ENCODE results near the gene DNAJC5. TPM values are rescaled to one million over a fixed set of nuclear protein-coding genes. Genes with fewer than 3 reads are reported as not detected.
"Not testable (repeated sequence)": the region's sequence is repeated elsewhere in the genome, so short reads cannot be mapped to it uniquely, and the experiment has no call there.

The DNAJC5 gene
- total RNA-seq, 2 donors from 2014 or later: 58.9 to 63.9 TPM

DNA sequence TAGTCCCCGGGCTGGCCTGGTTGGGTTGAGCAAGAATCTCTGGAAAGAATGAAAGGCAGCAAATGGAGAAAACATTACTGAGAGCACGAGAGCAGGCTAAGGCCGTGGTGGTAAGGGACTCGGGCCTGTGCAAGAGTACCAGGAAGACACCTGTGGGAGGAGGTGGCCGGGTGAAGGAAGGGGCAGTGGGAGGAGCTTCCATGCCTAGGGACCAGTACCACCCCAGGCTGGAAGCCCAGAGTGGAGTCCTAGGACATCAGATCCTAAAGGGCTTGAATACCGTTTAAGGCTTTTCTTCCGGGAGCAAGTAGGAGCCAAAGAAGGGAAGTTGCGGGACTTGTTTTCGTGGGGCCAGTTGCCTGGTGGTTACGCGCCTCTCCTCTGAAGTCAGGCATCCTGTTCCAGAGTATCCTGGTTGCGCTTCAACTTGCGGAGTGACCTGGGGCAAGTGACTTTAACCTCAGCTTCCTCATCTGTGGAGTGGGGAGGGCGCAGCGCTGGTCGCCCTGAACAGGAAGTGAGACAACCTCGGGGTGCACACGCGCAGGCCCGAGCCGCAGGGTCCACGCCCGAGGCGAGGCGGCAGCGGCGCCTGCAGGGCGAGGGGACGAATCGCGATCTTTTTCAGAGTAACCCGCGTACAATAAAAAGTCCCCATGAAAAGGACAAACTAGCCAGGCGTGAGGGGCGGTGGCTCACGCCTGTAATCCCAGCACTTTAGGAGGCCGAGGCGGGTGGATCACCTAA is 31.0 kb upstream of the DNAJC5 start:
- no peaks in the 10 kb centered on the region for H3K27me3 ChIP-seq
- peak overlapping the region; percentile 94 for H3K4me3 ChIP-seq
- DNase-seq: peak; percentile 87
- H3K9me3 ChIP-seq: no peaks in the 10 kb centered on the region
- H3K4me1 ChIP-seq: peaks cover 11% of the 10 kb centered on the region
- TF ChIP-seq, protein P1, sequence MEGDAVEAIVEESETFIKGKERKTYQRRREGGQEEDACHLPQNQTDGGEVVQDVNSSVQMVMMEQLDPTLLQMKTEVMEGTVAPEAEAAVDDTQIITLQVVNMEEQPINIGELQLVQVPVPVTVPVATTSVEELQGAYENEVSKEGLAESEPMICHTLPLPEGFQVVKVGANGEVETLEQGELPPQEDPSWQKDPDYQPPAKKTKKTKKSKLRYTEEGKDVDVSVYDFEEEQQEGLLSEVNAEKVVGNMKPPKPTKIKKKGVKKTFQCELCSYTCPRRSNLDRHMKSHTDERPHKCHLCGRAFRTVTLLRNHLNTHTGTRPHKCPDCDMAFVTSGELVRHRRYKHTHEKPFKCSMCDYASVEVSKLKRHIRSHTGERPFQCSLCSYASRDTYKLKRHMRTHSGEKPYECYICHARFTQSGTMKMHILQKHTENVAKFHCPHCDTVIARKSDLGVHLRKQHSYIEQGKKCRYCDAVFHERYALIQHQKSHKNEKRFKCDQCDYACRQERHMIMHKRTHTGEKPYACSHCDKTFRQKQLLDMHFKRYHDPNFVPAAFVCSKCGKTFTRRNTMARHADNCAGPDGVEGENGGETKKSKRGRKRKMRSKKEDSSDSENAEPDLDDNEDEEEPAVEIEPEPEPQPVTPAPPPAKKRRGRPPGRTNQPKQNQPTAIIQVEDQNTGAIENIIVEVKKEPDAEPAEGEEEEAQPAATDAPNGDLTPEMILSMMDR (IDR thresholded peaks at IDR 0.05): peak; percentile 51
- intact Hi-C loops (cut with DNase I): loop anchor here (5.0 to 10.0 kb wide), 2 partner anchors 77 to 319 kb away; partner anchors contain the start of gene SRMS
- H3K27ac ChIP-seq: peak overlapping the region; percentile 97
- H3K36me3 ChIP-seq: peaks cover 3% of the 10 kb centered on the region
- H3K9ac ChIP-seq (ENCODE audit: low read depth in 2 of 2, low read length in 2 of 2): peak overlapping the region; percentile 68 to 90

DNA sequence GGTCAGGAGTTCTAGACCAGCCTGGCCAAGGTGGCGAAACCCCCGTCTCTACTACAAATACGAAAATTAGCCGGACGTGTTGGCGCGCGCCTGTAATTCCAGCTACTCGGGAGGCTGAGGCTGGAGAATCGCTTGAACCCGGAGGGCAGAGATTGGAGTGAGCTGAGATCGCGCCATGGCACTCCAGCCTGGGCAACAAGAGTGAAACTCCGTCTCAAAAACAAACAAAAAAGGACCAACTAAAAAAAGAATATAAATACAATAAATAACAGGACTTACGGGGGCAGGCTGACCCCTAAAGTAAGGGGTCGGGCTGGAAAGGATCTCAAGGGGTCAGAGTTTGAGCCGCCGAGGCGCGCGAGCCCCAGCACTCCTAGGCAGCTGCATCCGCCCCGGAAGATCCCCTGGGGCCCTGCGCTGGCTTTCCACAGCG is 30.4 kb upstream of the DNAJC5 start:
- no peak for DNase-seq
- H3K36me3 ChIP-seq: peaks cover 9% of the 10 kb centered on the region
- no peaks in the 10 kb centered on the region for H3K9me3 ChIP-seq
- H3K27ac ChIP-seq: peak overlapping the region; percentile 97
- peaks cover 11% of the 10 kb centered on the region for H3K4me1 ChIP-seq
- no peaks in the 10 kb centered on the region for H3K27me3 ChIP-seq
- peak overlapping the region; percentile 68 to 79 for H3K9ac ChIP-seq (ENCODE audit: low read depth in 2 of 2, low read length in 2 of 2)
- H3K4me3 ChIP-seq: peak overlapping the region; percentile 94
- intact Hi-C loops (cut with DNase I): loop anchor here (5.0 to 10.0 kb wide), 2 partner anchors 77 to 320 kb away; partner anchors contain the start of gene SRMS
- TF ChIP-seq, protein P1 (IDR thresholded peaks at IDR 0.05): peak; percentile 5

DNA sequence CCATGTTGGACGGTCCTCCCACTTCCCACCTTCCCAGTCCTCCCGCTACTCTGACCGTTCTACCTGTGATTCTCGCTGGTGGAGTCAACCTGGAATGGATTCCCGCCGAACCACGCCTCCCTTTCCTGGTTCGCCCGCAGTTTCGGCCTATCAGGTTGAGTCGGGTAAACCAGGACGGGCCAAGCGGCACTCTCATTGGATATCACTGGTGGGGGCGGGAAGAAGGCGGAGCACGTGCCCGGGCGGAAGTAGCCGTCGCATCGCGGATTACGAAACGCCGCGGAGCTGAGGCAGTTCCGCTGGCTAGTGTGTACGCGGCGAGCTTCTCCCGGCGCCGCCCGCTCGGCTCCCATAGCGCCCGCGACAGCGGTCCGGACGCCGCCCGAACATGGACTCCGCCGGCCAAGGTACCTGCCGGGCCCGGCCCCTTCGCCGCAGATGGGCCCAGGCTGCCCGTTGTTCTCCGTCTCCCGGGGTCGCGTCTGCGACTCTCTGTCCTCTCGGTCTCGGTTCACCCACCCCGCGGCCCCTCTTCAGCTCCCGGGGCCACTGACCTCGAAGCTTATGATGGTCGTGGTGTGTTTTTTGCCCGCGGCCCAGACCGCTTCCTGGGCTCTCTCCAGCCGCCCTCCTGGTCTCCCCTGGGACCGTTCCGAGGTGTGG is 29.8 kb upstream of the DNAJC5 start, which contains the start of gene TPD52L2:
TPD52L2 (plus strand) TSS at position 293 of the 663 bp plus-strand sequence; CDS start at position 389, 96 bp downstream.
- peaks cover 11% of the 10 kb centered on the region for H3K4me1 ChIP-seq
- intact Hi-C loops (cut with DNase I): loop anchor here (5.0 to 10.0 kb wide), 2 partner anchors 78 to 320 kb away; partner anchors contain the start of gene SRMS
- TF ChIP-seq, protein P1 (IDR thresholded peaks at IDR 0.05): no peak

GRCh38 chr20:63867042-63867441 is 27.9 kb upstream of the DNAJC5 start:
- not testable (repeated sequence) for H3K27me3 ChIP-seq; H3K9me3 ChIP-seq; H3K4me3 ChIP-seq; DNase-seq; H3K27ac ChIP-seq; H3K9ac ChIP-seq (ENCODE audit: low read depth in 2 of 2, low read length in 2 of 2)
- Histone ChIP-seq H3K36me3 (peaks cover 15% of the 10 kb centered on the region), H3K4me1 (peaks cover 11% of the 10 kb centered on the region)
- intact Hi-C loops (cut with DNase I): loop anchor here (10.0 kb wide), 1 partner anchor 322 kb away; the partner anchor contains the start of gene SRMS

More for the DNA sequence above, 29.8 kb upstream of the DNAJC5 start, which contains the start of gene TPD52L2:
- Histone ChIP-seq H3K4me3 (peak within 1 kb of the TSS; percentile 94), H3K9ac (ENCODE audit: low read depth in 2 of 2, low read length in 2 of 2) (peak within 1 kb of the TSS; percentile 91 to 96), H3K27me3 (no peaks in the 10 kb centered on the region), H3K9me3 (no peaks in the 10 kb centered on the region), H3K36me3 (peaks cover 14% of the 10 kb centered on the region), H3K27ac (peak within 1 kb of the TSS; percentile 97)
- DNase-seq: peak; percentile 99

DNA sequence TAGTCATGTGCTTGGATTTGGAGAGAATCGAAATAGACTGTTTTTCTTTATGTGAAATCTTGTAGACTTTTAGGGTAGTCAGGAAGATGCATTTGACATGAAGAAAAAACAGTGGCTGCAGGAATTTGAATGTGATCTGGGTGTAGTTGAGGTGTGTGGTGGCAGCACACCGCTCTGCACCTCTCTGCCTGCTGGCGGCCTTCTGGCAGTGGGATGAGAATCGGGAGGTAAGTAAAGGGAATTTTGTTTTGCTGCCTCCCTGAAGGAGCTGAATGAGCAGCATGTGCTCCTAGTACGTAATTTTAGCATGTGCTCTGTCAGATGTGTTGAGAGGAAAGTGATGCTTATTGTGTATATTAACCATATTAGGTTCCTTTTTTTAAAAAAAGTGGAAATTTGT is 26.7 kb upstream of the DNAJC5 start:
- no peak overlapping the region for H3K9ac ChIP-seq (ENCODE audit: low read depth in 2 of 2, low read length in 2 of 2)
- no peak overlapping the region for H3K27ac ChIP-seq
- peaks cover 15% of the 10 kb centered on the region for H3K36me3 ChIP-seq
- intact Hi-C loops (cut with DNase I): loop anchor here (10.0 kb wide), 1 partner anchor 323 kb away; the partner anchor contains the start of gene SRMS
- H3K27me3 ChIP-seq: no peaks in the 10 kb centered on the region
- peaks cover 9% of the 10 kb centered on the region for H3K4me1 ChIP-seq
- no peak for DNase-seq
- H3K4me3 ChIP-seq: no peak overlapping the region
- no peaks in the 10 kb centered on the region for H3K9me3 ChIP-seq
- TF ChIP-seq, protein P1 (IDR thresholded peaks at IDR 0.05): no peak

Measured in colonic mucosa (tissue), 4 donors.